GM21515 (cell line): Measurements from ENCODE around the gene TSTD2.
"Not testable (repeated sequence)": the region's sequence is repeated elsewhere in the genome, so short reads cannot be mapped to it uniquely, and the experiment has no call there.

Experiments used
- ATAC-seq: cut with Tn5 transposase; IDR thresholded peaks from one replicate; pipeline ENCODE4 v1.9.1; 2021; ENCODE audit not compliant: unreplicated experiment

TSTD2 gene

DNA sequence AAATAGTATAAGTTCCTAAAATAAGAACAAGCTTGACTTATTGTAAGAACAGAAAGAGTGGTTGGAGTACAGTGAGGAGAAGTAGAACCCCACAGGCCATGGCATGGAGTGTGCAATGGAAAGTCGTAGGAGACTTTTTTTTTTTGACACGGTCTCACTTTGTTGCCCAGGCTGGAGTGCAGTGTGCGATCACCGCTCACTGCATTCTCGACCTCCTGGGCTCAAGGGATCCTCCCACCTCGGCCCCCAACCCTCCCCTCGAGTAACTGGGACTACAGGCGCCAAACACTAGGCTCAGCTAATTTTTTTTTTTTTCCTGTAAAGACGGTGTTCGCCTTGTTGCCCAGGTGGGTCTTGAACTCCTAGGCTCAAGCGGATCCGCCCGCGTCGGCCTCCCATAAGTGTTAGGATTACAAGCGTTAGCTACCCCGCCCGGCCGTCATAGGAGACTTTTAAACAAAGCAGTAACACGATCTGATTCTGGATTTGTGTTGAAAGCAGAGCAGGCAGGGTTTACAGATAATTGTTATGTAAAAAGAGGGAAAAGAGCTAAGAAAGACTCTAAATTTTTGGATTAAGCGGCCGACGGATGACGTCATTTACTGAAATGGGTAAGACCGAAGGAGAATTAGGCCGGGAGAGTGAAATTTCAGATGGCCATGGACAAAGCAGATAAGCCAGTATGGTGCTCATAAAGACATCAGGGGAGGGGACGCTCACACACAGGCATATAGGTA, 752 bp downstream of the TSTD2 start:
- peak; percentile 13 for ATAC-seq

DNA sequence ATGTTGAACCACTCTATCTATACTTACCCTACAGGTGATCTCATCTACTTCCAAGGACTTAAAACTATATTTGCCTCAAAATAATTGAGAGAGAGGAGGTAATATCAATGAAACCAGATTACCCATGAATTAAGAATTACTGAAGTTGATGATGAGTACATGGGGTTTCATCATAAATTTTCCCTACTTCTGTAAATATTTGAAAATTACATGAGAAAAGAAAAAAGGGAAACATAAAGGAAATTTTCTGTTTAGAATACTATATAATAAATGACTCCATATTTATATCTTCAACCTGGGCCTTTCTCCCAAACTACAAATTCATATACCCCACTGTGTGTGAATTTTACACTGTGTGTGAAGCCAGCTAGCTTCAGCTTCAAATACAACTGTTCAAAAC, 2.6 kb downstream of the TSTD2 start:
- ATAC-seq, result no peak

DNA sequence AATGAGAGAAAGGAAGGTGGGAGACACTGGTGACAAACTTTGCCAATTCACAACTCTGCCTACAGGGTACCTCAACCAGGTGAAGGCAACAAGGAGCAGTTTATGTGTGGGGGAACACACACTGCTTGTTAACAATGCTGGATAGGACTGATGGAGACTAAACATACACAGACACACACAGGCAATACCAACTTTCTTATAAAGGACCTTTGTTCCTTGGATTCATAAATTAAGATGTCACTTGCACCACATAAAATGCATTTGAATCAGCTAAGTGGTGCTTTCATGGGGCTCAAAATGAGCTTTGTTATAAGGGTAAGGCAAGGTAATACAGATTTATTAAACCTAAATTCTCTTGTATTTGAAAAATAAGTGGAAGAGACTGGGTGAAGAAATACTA, 4.0 kb downstream of the TSTD2 start:
- ATAC-seq, result no peak

DNA sequence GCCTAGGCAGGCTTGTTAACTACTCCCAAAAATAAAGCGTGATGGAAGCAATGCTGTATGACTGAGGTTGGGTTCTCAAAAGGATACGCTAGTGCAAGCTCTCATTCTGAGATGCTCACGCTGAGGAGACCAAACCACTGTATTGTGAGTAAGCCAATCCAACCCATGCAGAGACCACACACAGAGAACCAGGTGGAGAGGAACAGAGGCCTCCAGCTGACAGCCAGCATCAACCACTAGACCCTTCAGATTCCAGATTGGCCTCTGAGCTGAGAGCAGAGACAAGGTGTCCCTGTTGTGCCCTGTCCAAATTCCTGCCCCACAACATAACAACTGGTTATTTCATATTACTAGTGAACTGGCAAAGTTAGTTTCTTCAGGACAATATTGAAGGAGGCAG, 4.5 kb downstream of the TSTD2 start:
- ATAC-seq, result no peak

DNA sequence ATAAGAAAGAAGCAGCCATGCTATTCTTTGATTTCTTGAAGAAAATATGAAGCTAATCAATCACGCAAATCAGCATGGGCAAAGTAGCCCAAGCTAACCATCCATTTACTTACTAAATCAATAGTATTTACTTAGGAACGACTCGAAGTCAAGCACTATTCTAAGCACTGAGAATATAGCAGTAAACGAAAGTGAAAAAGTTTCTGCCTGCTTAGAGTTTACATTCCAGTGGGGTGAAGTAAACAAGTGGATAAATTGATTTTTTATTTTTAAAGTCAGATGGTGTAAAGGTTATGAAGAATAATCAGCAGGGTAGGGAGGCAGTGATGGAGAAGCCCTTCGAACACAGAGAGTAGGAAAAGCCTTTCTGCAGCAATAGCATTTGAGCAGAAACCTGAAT, 5.5 kb downstream of the TSTD2 start:
- no peak for ATAC-seq

DNA sequence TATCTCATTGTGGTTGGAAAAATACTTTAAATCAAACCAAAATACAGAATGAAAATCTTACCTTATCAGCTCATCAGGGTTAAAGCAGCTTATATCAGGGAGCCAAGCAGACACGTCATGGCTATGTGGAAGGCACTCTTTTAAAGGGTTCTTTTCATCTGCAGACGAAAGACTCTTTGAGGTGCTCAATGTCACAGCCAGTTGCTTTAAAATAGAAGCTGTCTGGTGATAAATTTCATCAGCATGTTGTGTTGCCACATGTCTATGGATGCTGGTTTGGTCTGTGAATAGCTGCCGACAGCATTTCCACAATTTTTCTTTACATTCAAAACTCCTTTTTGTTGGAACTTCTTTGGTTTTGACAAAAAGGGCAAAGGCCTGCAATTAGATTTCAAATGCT, 7.5 kb downstream of the TSTD2 start:
- ATAC-seq, result no peak

DNA sequence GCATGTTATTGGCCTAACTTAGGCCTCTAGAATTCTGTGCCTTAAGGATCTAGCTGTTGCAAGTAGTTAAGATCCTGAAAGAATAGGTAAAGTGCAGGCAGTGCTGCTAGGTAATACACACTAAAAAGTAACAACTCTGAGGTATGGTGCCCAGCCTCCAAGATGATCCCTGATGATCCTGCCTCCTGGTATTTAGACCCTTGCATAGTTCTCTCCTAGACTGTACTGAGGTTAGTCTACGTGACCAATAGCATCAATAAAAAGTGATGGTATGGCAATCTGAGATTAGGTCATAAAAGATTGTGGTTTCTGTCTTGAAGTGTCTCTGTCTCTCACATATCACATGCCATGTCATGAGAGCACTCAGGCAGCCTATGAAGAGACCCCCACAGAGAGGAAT, 9.2 kb downstream of the TSTD2 start:
- no peak for ATAC-seq

DNA sequence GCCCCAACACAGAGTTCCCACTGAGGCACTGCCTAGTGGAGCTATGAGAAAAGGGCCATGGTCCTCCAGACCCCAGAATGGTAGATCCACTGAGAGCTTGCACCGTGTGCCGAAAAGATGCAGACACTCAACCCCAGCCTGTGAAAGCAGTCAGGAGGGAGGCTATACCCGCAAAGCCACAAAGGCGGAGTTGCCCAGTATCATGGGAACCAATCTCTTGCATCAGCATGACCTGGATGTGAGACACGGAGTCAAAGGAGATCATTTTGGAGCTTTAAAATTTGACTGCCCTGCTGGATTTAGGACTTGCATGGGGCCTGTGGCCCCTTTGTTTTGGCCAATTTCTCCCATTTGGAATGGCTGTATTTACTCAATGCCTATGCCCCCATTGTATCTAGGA, 10.7 kb downstream of the TSTD2 start:
- not testable (repeated sequence) for ATAC-seq

DNA sequence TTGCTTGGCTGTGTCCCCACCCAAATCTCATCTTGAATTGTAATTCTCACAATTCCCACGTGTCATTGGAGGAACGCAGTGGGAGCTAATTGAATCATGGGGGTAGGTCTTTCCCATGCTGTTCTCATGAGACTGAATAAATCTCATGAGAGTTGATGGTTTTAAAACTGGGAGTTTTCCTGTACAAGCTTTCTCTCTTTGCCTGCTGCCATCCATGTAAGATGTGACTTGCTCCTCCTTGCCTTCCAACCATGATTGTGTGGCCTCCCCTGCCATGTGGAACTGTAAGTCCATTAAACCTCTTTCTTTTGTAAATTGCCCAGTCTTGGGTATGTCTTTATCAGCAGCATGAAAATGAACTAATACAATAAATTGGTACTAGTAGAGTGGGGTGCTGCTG, 13.1 kb downstream of the TSTD2 start:
- ATAC-seq, result not testable (repeated sequence)

DNA sequence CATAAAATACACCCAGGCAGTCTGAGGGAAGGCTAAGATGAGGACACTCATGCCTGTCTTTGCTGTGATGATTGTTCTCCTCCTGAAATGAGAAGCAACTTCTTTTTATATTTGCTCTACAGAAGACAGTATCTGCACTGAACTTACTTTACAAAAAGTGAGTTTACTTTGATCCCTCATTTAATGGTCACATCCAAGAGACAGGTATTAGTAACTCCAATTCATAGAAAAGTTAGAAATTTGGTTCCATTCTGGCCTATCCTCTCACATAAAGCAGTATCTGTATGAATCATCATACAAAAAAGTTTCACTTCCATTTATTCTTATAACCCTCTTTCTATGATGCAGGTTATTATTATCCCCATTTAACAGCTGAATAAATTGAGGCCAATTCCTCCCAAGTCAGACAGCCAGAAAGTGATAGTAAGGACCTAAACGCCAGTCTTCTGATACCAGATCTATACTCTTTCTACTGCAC, 15.2 kb downstream of the TSTD2 start:
- no peak for ATAC-seq

DNA sequence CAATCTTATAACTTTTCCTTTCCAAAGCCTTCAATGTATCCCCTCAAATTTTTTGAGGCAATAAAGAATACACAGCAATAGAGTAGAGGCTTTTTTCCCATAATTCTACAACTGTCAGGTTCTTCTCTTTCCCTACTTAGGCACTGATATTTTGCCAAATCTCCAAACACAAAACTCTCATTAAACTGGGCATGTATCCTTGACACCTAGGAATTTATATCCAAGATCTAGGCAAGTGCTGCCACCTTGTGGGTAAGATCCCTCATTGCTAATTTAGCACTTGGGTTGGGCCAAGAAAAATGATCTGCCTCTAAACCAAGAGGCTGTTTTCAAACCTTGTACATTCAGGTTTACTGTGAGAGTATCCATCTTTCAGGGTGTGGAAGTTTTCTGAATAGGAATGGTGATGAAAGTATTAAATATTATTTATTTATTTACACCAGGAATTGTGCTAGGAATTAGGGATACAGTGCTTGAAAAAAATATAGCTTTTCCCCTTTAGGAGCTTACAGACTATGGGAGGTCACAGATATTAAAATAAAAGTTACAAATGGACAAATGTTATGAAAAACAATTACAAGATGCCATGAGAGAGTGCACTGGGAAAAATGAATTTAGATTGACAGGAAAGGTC, 17.6 kb downstream of the TSTD2 start:
- no peak for ATAC-seq

DNA sequence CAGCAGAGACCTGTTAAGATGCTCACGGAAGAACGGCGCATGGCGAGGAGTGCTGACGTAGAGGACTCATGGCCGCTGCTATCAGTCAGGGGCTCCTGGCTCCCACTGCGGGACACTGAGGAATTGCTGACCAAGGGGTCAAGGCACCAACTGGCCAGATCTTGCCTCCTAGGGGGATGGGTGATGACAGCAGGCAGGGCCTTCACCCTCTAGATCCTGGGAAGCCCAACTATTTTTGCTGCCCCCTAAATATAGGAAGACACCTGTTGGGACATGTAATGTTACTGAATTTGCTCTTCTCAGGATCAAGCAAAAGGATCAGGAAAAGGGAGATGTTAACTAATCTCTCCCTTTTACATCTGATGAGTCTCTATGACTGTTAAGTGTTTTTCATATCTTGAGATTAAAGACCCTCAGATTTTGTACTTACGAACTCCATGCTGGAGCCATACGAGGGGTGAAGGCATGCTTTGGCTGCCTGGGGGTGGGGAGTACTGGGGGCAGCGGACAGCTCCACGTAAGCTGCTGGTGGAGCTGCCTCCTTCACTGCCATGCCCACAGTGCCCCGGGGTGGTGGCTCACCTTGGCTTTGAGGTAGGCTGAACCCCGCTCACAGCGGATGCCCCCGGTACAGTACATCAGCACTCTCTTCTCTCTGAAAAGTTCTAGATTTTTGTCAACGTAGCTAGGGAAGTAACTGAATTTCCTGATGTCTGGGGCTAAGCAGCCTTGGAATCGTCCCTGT, 28.1 kb downstream of the TSTD2 start:
- no peak for ATAC-seq

DNA sequence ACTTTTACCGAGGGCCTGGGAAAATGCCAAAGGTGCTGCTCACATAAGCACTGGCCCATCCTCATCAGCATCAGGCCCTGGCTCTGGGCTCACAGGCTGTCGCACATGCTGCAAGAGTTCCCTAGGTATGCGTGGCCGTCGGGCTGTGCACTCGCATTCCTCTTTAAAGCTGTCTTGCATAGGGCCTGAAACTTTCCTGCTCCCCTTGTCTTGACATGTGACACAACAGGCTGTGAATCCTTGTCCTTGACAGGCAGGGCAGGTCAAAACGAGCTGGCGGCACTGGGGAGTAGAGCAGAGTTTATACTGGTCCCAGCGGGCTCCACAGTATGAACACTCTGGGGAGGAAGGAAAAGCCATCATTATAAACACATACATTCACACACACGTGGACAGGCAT, 30.7 kb downstream of the TSTD2 start:
- no peak for ATAC-seq

DNA sequence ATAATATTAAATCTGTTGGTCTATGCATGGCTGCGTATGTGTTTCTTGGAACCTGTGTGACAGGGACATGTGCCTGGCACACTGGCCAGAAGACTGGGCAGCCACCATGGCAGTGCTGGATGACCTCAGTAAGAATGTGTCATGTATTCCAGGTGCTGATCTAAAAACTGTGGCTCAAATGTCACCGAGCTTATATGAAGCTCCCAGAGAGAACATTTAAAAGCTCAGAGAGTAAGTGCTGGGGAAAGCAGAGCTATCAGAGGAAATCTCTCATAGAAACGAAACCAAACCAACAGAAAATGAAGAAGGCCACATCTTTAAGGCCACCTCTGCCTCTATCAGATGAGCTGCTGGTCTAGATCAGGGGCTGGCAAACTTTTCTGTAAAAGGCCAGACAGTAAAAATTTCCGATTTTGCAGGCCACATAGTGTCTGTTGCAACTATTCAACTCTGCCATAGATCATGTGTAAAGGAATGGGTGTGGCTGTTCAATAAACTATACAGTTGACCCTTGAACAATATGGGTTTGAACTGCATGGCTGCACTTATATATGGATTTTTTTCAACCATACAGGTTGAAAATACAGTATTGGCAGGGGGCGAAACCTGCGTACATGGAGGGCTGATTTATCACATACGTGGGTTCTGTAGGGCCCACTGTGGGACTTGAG, 31.8 kb downstream of the TSTD2 start:
- no peak for ATAC-seq

DNA sequence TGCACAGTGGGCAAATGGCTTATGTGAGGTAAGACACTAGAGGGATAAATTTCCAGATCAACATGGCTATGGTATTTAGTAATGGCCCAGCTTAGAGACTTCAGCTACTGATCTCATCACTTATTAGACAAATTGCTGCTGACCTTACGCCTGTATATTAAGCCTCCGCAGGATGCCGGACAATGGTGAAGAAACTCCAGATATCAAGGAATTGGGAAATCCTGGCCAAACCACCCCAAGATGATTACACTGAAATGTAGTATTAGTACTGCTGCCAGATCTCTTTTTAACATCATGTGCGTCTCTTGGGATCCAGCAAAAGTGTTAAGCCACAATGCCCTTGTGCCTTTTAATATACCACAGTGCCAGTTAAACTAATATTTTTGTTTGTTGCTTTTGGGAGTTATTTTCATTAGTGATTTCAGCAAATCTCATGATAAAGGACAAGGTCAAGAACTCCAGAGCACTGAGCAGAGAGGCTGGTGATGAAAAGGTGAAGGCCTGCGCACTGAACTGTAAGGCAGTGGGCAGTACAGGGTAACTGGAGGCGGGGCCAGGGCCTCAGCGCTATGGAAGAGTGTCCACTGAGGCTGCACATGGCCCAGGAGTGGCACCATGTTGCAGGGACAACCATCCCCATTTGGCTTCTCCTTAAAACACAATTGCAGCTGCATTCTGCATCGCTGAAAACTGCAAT, 32.5 kb downstream of the TSTD2 start:
- no peak for ATAC-seq

DNA sequence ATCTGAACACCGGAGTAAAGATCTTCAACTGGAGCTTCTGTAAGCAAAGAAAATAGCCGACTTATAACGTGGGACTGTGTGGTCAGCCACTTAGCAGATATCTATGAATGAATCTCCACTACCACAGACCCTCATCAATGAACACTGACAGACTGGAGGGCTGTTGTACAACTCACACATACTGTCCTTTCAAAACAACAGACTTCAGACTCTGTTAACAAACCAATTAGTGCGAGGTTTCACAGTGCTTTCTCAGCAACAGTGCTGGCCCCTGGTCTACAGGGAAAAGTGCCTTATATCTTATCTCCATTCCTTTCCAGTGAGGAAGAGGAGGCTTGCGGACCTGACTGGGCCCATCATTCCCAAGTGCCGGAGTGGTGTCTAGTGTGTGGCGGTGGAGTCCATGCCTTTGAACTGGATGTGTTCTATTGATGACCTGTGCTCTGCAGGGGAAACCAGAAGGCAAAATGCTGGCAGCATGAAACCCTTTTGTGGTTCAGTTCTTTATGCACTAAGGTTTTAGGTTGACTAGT, 33.8 kb downstream of the TSTD2 start:
- ATAC-seq, result no peak

DNA sequence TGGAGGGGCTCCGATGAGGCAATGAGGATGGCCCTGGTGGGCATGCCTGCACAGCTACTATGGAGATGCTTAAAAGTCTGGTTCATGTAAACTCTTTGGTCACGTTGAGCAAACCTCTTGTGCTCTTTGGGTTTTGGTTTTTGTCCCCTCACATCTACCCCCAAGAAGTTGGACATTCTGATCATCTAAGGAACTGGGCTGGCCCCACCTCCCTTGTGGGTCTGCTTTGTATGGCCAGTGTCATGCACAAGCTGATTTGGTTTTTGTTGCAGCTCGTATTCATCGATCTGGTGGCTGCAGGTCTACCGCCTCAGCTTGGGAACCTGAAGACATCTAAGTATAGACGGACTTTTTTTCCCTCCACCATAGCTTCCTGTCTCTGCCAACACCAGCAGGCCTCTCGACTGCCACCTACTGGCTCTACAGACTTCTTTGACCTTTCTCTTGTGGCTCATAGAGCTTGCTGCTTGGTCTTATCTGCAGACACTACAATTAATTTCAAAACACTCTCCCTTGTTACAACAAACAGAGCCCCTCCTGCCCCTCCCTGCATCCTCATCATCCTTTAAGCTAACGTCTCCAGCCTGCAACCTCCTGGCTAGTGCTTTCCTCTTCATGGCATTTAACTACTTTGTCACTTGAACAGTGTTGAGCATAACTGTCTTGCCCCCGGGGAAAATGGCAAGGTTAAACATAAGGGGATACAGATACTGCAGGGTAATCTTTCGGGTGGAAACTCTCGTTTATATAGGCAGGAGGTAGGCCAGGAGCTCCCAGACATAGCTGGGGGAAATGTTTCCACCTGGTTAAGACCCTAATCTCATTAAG, 34.5 kb downstream of the TSTD2 start:
- ATAC-seq, result peak; percentile 82

DNA sequence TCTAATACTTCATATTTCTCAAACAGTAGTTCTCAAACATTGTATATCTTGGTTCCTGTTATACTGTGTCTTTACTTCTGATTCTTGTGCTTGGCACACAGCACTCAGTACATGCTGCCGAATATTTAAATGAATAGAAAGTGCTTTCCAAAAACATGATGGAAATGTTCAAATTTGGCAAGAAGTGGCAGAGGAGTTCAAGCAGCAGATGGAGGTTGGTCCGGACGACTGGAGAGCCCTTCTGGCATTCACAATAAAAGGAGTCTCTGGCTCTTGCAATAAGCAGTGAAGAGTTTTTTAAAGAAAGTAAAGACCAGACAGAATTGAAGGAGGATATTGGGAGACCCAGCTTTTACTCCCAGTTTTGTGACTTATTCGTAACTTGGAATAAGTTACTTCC, 36.3 kb downstream of the TSTD2 start:
- no peak for ATAC-seq

DNA sequence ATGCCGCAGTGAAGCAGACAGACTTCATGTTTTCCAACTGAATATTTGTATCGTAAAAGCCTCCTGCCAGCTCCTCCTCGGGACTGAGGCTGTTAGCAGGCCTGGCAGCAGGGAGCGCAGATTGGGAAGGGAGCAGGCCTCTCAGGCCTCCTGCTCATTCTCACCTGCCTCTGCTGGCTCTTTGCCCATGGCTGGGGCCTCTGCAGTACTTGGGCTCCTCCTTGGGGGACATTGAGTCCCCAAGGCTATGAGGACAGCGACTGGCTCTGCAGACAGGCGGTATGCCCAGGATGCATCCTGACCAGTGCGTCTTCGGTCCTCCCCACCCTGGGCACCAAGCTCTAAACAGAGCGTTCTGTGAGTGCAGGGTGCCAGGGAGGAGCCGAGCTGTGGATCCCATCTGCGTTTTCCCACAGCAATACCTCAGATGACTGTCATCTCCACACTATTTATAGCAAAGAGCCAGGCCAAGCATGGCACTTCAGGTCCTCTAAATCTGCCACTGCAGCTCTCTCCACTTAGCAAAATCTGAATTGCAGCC, 38.7 kb downstream of the TSTD2 start:
- ATAC-seq, result no peak

DNA sequence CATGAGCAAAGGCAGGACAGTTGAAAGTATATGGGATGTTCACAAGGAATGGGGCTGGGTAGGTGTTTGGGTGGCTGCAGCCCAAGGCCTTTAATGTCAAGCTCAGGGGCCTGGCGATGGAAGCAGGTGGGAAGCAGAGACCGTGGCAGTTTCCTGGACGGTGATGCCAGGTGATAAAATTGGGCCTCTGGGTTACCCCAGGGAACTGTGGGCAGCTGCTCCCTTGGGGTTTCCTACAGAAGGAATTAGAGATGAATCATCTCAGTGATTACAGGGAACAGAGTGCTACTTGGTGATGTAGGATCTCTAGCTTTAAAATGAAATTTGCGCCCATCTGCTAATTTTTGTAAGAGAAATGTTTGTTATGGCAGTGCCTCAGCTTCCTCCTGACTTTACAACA, 39.2 kb downstream of the TSTD2 start:
- no peak for ATAC-seq
